HEK293 (cell line): ENCODE results near the gene TSPAN14.

ENCODE experiments used
- GLIS2 ChIP-seq: fragments of 450-650 bp; formaldehyde crosslinking; IDR thresholded peaks from 2 replicates; pipeline ENCODE4 v1.5.1; 2016; ENCODE audit warnings: missing biosample characterization, missing genetic modification characterization
- RBAK ChIP-seq: fragments of 450-650 bp; formaldehyde crosslinking; IDR thresholded peaks from 2 replicates; pipeline ENCODE4 v1.5.1; 2016; ENCODE audit warnings: missing biosample characterization, missing genetic modification characterization
- REPIN1 ChIP-seq: fragments of 450-650 bp; formaldehyde crosslinking; IDR thresholded peaks from 2 replicates; pipeline ENCODE4 v1.5.1; 2017; ENCODE audit warnings: missing biosample characterization, missing genetic modification characterization, low read depth
- TRIM28 ChIP-seq: IDR thresholded peaks from 2 replicates; pipeline ENCODE4 v1.6.1; 2011; ENCODE audit warnings: low read length, control low read depth, borderline replicate concordance
- ZNF2 ChIP-seq: fragments of 450-650 bp; formaldehyde crosslinking; IDR thresholded peaks from 2 replicates; pipeline ENCODE4 v1.5.1; 2016; ENCODE audit warnings: missing biosample characterization, missing genetic modification characterization
- ZNF560 ChIP-seq: fragments of 450-650 bp; formaldehyde crosslinking; IDR thresholded peaks from 2 replicates; pipeline ENCODE4 v1.5.1; 2017; ENCODE audit warnings: missing biosample characterization, missing genetic modification characterization, borderline replicate concordance
- ZNF660 ChIP-seq: fragments of 450-650 bp; IDR thresholded peaks from 2 replicates; pipeline ENCODE4 v1.5.1; 2018; ENCODE audit warnings: missing biosample characterization, mild to moderate bottlenecking, missing genetic modification characterization
- ZNF707 ChIP-seq: fragments of 450-650 bp; formaldehyde crosslinking; IDR thresholded peaks from 2 replicates; pipeline ENCODE4 v1.5.1; 2016; ENCODE audit warnings: missing biosample characterization, missing genetic modification characterization
- TF ChIP-seq, protein P1 (sequence below): fragments of 450-650 bp; formaldehyde crosslinking; IDR thresholded peaks from 2 replicates; pipeline ENCODE4 v1.5.1; 2016; ENCODE audit warnings: missing biosample characterization, missing genetic modification characterization
- TF ChIP-seq, protein P2 (sequence below): fragments of 450-650 bp; IDR thresholded peaks from 2 replicates; pipeline ENCODE4 v1.5.1; 2018; ENCODE audit warnings: missing biosample characterization, mild to moderate bottlenecking, missing genetic modification characterization
- TF ChIP-seq, protein P3 (sequence below): fragments of 450-650 bp; formaldehyde crosslinking; IDR thresholded peaks from 2 replicates; pipeline ENCODE4 v1.5.1; 2016; ENCODE audit warnings: missing biosample characterization, missing genetic modification characterization
- TF ChIP-seq, protein P4 (sequence below): fragments of 450-650 bp; formaldehyde crosslinking; IDR thresholded peaks from 2 replicates; pipeline ENCODE4 v1.5.1; 2016; ENCODE audit warnings: missing biosample characterization, missing genetic modification characterization, borderline replicate concordance
- TF ChIP-seq, protein P5 (sequence below): fragments of 450-650 bp; formaldehyde crosslinking; IDR thresholded peaks from 2 replicates; pipeline ENCODE4 v1.5.1; 2017; ENCODE audit warnings: missing biosample characterization, missing genetic modification characterization

DNA sequence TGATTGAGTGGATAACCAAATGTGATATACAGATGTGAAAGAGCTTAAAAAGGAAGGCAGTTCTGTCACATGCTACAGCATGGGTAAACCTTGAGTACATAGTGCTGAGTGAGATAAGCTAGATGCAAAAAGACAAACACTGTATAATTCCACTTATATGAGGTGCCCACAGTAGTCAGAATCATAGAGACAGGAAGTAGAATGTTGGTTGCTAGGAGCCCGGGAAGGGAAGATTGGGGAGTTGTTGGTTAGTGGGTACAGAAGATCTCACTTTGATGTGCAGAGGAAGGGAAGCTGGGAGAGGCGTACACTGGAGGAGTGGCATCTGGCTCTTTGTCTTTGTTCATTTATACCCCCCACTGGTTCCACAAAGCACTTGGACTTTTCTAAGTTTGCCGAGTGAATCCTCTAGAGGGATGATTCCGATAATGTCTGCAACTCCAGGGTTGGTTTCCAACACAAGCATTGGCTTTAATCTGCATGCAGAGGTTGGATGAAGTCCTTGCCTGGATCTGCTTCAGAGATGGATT is 39.5 kb downstream of the TSPAN14 start:
- TF ChIP-seq, protein P1, sequence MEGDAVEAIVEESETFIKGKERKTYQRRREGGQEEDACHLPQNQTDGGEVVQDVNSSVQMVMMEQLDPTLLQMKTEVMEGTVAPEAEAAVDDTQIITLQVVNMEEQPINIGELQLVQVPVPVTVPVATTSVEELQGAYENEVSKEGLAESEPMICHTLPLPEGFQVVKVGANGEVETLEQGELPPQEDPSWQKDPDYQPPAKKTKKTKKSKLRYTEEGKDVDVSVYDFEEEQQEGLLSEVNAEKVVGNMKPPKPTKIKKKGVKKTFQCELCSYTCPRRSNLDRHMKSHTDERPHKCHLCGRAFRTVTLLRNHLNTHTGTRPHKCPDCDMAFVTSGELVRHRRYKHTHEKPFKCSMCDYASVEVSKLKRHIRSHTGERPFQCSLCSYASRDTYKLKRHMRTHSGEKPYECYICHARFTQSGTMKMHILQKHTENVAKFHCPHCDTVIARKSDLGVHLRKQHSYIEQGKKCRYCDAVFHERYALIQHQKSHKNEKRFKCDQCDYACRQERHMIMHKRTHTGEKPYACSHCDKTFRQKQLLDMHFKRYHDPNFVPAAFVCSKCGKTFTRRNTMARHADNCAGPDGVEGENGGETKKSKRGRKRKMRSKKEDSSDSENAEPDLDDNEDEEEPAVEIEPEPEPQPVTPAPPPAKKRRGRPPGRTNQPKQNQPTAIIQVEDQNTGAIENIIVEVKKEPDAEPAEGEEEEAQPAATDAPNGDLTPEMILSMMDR (tag by site-specific recombination) = no peak
- TF ChIP-seq TRIM28 (no peak), REPIN1 (tag by site-specific recombination) (no peak), ZNF2 (tag by site-specific recombination) (no peak), ZNF707 (tag by site-specific recombination) (no peak), GLIS2 (tag by site-specific recombination) (no peak), ZNF560 (tag by site-specific recombination) (no peak), ZNF660 (tag by site-specific recombination) (no peak), RBAK (tag by site-specific recombination) (no peak)
- TF ChIP-seq, protein P2, sequence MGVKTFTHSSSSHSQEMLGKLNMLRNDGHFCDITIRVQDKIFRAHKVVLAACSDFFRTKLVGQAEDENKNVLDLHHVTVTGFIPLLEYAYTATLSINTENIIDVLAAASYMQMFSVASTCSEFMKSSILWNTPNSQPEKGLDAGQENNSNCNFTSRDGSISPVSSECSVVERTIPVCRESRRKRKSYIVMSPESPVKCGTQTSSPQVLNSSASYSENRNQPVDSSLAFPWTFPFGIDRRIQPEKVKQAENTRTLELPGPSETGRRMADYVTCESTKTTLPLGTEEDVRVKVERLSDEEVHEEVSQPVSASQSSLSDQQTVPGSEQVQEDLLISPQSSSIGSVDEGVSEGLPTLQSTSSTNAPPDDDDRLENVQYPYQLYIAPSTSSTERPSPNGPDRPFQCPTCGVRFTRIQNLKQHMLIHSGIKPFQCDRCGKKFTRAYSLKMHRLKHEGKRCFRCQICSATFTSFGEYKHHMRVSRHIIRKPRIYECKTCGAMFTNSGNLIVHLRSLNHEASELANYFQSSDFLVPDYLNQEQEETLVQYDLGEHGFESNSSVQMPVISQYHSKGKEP (tag by site-specific recombination) = no peak
- TF ChIP-seq, protein P3, sequence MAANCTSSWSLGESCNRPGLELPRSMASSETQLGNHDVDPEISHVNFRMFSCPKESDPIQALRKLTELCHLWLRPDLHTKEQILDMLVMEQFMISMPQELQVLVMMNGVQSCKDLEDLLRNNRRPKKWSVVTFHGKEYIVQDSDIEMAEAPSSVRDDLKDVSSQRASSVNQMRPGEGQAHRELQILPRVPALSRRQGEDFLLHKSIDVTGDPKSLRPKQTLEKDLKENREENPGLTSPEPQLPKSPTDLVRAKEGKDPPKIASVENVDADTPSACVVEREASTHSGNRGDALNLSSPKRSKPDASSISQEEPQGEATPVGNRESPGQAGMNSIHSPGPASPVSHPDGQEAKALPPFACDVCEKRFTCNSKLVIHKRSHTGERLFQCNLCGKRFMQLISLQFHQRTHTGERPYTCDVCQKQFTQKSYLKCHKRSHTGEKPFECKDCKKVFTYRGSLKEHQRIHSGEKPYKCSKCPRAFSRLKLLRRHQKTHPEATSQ (tag by site-specific recombination) = no peak
- TF ChIP-seq, protein P4, sequence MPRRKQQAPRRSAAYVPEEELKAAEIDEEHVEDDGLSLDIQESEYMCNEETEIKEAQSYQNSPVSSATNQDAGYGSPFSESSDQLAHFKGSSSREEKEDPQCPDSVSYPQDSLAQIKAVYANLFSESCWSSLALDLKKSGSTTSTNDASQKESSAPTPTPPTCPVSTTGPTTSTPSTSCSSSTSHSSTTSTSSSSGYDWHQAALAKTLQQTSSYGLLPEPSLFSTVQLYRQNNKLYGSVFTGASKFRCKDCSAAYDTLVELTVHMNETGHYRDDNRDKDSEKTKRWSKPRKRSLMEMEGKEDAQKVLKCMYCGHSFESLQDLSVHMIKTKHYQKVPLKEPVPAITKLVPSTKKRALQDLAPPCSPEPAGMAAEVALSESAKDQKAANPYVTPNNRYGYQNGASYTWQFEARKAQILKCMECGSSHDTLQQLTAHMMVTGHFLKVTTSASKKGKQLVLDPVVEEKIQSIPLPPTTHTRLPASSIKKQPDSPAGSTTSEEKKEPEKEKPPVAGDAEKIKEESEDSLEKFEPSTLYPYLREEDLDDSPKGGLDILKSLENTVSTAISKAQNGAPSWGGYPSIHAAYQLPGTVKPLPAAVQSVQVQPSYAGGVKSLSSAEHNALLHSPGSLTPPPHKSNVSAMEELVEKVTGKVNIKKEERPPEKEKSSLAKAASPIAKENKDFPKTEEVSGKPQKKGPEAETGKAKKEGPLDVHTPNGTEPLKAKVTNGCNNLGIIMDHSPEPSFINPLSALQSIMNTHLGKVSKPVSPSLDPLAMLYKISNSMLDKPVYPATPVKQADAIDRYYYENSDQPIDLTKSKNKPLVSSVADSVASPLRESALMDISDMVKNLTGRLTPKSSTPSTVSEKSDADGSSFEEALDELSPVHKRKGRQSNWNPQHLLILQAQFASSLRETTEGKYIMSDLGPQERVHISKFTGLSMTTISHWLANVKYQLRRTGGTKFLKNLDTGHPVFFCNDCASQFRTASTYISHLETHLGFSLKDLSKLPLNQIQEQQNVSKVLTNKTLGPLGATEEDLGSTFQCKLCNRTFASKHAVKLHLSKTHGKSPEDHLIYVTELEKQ = no peak
- TF ChIP-seq, protein P5, sequence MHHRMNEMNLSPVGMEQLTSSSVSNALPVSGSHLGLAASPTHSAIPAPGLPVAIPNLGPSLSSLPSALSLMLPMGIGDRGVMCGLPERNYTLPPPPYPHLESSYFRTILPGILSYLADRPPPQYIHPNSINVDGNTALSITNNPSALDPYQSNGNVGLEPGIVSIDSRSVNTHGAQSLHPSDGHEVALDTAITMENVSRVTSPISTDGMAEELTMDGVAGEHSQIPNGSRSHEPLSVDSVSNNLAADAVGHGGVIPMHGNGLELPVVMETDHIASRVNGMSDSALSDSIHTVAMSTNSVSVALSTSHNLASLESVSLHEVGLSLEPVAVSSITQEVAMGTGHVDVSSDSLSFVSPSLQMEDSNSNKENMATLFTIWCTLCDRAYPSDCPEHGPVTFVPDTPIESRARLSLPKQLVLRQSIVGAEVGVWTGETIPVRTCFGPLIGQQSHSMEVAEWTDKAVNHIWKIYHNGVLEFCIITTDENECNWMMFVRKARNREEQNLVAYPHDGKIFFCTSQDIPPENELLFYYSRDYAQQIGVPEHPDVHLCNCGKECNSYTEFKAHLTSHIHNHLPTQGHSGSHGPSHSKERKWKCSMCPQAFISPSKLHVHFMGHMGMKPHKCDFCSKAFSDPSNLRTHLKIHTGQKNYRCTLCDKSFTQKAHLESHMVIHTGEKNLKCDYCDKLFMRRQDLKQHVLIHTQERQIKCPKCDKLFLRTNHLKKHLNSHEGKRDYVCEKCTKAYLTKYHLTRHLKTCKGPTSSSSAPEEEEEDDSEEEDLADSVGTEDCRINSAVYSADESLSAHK (tag by site-specific recombination) = no peak
